ENCODE results near the gene LRRTM4. TPM values are rescaled to one million over a fixed set of nuclear protein-coding genes. Genes with fewer than 3 reads are reported as not detected.
"Not testable (repeated sequence)": the region's sequence is repeated elsewhere in the genome, so short reads cannot be mapped to it uniquely, and the experiment has no call there.

Gene LRRTM4
- total RNA-seq, 1 experiment from 2014 or later: 1.1 TPM

DNA sequence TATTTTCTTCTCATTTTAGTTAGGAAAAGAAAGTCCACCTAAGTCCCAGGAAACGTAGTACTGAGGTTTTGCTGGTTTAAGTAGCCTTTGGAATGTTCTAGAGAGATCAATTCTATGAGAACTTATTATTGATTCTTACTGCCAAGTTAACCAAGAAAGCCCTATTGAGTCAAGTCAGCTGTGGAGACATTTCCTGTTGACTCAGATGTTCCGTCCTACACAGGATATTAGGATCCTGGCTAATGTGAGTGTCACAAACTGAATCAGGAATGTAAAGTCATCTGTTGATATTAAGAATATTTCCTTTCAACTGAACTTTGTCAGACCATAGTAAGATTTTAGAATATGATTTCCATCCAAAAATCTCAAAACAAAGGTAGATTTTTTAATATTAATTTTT lies 654.3 kb downstream of the LRRTM4 start:
- DNase-seq (ENCODE audit: low spot score): peak; percentile 12

DNA sequence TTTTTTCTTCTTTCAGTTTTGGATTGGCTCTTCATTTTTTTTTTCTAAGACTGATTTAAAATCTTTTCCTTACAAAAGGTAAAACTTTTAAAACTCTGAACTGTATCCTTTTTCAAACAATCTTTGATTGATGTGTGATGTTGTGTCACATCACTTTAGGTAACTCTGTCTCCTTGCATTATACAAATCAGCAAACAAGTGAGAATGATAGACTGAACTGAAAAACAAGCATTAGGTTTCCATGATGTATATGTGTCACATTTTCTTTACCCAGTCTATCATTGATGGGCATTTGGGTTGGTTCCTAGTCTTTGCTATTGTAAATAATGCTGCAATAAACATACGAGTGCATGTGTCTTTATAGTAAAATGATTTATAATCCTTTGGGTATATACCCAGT lies 655.7 kb downstream of the LRRTM4 start:
- DNase-seq (ENCODE audit: low spot score): no peak

DNA sequence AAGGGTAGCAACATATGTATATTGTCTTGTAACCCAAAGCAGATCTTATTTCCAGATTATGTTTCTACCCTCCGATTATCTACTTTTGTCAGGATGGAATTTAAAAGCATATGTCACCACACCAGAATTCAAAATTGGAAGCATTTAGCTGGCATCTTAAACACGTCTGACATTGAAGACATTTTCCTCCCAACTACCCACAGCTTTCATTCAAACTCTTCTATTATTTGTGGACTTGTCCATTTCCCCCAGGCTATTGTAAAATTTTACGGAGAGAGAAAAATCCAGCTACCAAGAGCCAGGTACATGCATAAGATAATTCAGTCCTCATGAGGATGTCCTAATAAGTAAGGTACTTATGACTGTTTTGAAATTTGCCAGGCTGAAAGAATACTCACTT lies 659.3 kb downstream of the LRRTM4 start:
- no peak for DNase-seq (ENCODE audit: low spot score)

DNA sequence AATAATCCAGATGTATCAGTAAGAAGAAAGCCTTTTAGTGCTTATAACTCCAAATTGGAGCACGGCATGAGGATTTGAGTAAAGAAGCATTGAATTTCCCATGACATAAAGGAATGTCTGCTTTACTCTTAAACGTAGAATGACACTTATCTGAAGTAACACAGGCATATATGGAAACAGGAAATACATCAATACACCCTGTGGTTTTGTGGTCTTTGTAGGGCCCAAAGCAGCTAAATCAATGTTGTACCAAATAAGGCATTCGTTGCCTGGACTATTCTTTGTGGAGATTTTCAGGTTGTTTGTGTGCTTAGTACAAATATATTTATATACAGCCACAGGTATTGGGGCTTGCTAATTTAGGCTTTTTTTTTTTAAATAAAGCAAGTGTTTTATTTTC lies 660.5 kb downstream of the LRRTM4 start:
- DNase-seq (ENCODE audit: low spot score): peak; percentile 48

DNA sequence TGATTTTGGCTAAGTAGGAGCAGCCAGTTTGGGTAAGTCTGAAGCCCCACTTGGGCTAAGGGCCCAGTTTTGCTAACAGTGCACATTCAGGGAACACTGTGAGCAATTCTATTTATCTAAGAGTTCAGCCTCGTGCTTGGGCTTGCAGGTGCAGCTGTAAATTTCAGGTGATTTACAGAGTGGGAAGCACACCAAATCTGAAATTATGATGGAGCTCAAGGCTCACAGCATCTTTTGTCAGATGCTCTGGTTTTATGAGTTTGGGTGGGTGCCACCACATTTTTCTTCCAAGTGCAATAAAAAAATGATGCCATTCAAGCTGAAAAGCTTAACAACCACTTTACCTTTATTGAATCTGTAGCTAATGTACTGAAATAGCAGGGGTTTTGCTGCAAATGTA lies 671.2 kb downstream of the LRRTM4 start:
- DNase-seq (ENCODE audit: low spot score): no peak

DNA sequence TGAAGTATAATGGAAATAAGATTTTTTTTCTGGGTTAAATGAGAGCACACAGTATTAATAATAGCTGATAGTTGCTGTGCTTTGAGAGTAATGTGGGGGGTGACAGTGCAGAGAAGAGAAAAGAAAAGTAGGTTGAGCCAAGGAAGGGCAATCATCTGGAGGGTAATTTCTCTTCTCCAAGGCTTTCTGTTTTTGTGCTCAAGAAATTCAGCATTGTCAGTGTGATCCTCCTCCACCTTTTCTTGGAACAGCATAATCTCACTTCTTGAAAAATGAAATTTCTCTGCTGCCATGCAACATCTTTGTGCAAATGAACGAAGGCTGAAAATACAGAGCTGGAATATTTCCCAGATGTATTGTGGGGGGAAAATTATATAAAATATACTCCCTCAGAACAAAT lies 673.1 kb downstream of the LRRTM4 start:
- DNase-seq (ENCODE audit: low spot score): no peak

DNA sequence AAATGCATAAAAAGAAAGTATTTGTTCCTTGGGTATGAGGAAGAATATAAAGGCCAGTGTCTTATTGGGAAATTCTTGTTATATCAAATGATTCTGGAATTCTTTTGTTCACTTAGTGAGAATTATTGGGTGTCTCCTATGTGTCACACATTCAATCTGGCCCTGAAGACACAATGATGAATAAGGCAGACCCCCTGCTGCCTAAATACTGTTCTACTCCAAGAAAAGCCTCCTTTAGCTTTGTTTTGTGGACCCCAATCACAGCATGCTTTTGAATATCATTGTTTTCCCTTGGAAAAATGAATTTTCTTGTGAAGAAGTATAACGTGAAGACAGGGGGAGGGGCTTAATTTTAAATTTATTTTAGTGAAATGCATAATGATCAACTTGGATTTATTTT lies 682.4 kb downstream of the LRRTM4 start:
- DNase-seq (ENCODE audit: low spot score): no peak

DNA sequence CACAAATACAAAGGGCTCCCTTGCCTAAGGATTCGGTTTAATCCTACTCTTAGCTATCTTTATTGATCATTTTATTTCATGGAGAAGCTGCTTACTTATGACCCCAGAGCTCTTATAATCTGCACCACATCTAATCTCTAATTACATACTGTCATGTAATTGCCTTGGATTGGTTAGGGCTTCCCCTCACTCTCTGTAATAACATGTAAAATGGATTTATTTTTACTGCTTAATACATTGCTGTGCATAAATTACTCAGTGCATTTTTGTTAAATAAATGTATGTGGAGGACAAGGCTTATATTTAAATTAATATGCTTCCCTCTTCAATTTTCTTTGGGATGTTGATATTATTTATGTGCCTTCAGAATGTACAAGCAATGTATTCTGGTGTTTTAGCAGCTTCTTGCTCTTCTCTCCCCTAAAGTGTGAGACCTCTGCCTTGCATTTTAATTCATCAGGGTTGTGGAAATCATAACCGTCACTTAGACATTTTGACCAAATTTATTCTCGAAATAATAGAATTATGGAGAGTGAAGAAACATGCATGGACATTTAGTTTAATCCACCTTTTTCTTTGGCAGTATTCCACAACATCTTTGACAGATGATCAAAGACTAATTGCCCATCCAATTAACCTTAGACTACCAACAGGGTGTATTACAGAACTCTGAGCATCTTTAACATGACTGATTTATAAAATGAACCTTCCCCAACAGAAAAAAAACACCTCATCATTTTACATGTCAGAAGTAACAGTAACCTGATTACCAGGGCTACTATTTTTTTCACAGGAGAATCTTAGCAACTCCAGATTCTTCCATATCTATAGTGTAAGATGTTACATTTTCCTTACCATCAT lies 692.6 kb downstream of the LRRTM4 start:
- no peak for DNase-seq (ENCODE audit: low spot score)

DNA sequence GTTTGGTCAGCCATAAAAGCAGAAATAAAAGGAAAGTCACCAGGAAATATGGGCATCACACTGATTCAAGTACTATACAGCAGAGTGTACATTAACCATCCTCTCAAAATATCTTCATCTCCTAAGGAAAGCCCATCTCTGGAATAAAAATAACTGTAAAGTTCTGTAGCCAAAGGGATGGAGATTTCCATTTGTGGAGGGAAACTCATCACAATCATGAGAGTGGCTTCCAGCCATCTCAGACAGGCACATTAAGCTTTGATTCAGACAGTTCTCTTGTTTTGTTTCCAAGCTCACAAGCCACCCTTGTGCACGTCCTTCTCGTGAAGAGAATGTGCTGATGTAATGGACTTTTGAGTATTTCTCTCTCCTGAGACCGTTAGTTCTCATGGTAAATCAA lies 695.5 kb downstream of the LRRTM4 start:
- no peak for DNase-seq (ENCODE audit: low spot score)

DNA sequence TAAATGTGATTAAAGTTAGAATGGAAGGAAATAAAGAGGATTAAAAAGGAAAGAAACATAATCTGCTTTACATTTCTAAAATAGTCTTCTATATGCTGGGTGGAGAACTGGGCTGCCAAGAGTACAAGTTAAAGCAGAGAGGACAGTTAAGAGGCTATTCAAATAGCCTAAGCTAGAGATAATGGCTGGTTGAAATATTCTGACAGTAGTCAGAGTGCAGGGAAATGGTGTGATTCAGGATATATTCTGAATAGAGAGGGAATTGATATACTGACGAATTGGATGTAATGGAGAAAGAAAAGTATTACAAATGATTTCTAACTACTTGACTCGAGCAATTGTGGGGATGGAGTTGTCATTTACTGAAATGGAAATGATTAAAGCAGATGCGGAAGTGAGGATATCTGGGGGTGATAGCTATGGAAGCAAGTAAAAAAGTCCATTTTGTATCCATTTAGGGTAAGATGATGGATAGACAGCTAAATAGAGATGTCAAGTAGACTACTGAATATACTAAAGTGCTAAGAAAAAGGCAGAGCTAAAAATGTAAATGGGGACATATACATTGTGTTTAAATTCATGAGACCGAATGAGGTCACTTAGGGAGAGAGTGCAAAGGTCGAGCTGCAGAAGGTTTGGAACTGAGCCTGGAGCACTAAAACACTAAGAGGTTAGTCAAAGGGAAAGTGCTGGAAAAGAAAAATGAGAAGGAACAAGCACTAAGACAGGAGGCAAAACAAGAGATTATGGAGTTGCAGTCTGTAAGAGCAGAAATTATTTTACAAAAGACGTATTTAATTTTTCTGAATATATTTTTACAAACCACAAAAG lies 696.8 kb downstream of the LRRTM4 start:
- no peak for DNase-seq (ENCODE audit: low spot score)

DNA sequence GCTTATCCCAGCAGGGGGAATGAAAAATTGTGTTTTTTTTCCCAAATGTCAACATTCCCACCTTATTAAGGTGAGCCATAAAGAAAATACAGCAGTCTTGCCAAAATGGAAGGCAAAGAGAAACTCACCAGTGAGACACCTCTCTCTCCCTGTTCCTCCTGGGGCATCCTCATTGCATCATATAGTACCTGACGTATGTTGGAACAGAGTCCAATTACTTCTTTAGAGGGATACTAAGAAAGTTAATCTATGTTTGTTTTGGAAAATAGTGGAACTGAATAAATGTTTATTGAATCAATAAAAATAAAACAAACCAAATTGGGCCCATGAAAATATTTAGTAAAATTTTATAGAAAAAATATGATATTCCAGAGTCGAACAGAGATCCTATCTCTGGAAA lies 700.4 kb downstream of the LRRTM4 start:
- no peak for DNase-seq (ENCODE audit: low spot score)

DNA sequence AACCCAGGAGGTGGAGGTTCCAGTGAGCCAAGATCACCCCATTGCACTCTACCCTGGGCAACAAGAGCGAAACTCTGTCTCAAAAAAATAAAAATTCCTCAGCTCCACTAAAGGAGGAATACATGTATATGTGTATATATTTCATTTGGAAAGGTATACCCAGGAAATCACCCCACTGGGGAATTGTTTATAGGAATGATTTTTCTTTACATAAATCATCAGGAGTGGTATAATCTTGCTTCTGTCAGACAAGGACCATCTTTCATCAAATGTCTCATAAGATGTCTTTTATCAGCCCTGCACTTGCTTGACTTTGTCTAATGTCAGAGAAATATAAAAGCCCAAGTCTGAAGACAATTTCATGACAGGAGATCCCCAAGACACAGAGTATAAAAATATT lies 709.1 kb downstream of the LRRTM4 start:
- no peak for DNase-seq (ENCODE audit: low spot score)

DNA sequence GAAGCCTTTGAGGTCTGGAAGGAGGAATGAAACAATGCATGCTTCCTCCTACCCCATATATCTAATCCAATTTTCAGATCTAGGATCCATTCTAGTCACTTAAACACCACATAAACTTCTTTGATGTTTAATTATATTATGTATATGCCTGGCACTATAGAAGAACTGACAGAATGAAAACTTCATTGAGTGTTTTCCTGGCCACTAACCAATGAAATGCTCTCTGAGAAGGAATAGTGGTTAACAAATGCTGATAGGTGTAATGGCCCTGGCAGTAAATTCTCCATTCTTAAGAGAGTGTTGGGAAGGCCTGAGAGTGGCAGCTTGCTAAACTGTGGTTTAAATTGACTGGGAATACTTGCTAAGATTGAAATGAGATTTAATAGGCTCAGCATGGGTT lies 710.0 kb downstream of the LRRTM4 start:
- no peak for DNase-seq (ENCODE audit: low spot score)

DNA sequence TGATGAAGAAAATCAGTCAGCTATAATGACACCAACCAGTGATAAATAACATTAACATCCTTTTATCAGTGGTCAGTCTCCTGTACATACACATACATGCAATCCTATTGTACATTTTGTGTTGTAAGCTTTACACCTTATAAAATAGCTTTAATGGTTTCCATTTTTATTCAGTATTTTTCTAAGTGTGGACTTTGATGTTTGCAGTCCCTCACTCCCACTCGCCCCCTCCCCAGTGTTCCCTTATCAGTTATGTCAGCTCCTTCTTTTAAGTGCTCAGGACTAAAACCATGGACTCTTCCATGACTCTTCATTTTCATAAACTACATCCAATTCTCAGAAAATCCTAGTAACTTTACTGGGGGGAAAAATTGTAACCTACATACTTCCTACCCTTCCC lies 713.0 kb downstream of the LRRTM4 start:
- DNase-seq (ENCODE audit: low spot score): no peak

DNA sequence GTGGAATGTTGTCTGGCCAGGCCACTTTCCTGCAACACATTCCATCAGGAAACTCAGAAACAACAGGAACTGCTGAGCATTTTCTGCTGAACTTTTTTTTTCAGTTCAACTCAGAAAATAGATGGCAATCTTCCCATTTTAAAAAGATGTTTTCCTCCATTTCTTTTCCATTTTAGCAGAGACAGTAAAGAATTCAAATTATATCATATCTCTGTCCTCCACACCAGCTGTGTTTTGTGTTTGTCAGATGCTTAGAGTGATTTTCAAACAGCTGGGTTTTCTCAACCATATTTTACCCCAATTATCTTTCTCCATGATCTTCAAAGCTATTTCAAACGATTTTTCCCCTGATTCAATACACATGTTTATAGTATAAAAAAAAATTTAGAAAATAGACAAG lies 713.4 kb downstream of the LRRTM4 start:
- DNase-seq (ENCODE audit: low spot score): no peak

DNA sequence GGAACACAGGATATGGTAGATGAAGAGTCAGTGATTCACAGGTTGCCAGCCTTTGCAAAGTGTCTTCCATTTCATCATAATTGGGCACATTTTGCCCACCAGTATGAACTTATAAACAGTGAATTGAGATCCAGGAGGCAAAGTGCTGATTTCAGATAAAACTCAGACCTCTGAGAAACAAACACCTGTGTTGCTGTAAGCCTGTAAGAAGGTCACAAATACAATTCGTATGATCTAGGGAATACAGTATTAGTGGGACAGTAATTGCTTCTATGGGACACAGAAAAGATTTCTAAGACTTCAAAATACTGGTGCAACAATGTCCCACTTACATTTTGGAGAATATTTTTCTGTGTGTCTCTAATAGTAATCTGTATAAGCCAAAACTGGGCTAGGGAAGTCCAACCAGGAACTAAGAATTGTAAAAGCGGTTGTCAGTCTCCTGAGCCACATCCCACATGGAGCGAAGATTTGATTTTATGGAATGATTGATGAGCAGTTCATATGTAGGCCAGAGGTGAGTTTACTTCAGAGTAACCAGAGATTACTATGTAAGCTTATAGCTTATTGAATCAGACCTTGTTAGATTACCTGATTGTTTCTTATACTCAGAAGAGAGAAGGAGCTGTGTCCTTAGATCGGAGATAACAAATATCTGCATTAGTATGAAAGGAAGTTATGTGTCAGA lies 728.4 kb downstream of the LRRTM4 start:
- DNase-seq (ENCODE audit: low spot score): no peak

DNA sequence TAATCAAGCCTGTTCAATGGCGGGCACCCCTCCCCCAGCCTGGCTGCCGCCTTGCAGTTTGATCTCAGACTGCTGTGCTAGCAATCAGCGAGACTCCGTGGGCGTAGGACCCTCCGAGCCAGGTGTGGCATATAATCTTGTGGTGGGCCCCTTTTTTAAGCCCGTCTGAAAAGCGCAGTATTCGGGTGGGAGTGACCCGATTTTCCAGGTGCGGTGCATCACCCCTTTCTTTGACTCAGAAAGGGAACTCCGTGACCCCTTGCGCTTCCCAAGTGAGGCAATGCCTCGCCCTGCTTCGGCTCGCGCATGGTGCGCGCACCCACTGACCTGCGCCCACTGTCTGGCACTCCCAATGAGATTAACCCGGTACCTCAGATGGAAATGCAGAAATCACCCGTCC lies 740.9 kb downstream of the LRRTM4 start:
- not testable (repeated sequence) for DNase-seq (ENCODE audit: low spot score)

DNA sequence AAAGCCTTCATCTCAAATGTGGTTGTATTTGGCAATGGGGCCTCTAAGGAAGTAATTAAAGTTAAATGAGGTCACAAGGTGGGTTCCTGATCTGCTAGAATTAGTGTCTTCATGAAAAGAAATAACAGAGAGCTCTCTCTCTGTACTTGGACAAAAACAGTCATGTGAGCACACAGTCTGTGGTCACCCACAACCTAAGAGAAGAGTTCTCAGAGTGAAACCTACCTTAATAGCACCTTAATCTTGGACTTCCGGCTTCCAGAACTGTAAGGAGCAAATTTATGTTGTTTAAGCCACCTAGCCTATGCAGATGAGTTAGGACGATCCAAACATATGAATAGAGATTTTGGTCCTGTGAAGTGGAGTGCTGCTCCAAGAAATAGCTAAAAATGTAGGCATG lies 758.9 kb downstream of the LRRTM4 start:
- no peak for DNase-seq (ENCODE audit: low spot score)

DNA sequence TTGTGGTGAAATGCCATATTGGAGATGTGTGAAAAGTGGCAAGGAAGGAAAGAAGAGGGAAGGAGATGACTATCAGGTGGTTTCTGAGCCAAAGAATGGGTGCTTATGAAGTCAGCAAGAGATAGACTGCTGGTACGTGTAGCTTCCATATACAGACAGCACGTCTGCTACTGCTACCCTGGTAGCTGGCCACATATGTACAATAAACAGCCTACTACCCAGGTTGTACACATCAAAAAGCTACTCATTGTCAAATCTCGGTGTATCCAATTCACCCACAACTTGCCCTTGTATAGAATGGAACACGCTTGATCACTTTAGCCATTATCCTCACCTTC lies 761.8 kb downstream of the LRRTM4 start:
- no peak for DNase-seq (ENCODE audit: low spot score)

DNA sequence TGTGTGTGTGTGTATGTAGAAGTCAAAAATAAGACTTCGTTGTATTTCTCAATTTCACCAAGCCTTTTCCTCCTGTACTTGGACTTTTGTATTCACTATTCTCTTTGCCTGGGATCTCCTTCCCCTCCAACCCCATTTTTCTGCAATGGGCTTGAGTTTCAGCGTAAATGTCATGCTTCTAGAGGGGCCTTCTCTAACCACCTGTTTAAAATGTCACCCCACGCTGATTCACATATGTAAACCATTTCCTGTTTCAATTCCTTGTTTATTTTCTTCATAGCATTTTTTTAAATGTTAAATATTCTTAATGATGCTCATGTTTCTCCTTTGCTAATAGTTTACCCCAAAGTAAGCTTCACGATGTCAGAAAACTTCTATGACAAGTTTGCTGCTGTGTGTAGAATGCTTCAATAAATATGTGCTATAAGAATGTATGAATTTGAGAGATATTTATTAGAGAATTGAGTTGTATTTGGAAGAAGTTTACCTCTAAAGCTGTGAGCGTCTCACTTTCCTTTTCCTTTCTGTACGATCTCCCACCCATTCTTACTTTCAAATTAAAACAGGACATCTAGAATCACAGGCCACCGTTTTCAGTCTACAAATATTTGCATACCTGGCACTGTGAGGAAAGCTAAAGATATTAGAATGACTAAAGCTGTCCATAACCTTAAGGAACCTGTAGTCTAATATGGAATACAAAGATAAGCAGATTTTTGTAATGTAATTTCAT lies 762.4 kb downstream of the LRRTM4 start:
- DNase-seq (ENCODE audit: low spot score): no peak

DNA sequence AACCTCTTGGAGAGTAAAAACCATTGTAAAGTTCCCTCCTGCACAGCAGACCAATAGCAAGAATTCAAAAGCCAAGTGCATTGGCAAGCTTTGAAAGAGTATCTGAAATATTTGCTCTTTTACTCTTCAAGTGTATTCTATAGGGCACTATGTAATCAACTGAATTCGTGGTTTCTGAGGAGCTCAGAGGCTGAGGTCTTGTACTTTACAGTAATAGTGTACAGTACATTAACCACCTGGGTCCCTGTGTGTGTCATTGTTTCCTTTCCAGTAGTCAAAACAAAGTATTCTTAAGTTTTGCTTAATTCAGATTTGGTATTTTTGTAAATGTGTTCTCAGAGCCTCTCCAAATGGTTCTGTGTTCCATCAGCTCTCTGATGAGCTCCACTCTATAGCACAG lies 769.7 kb downstream of the LRRTM4 start:
- DNase-seq (ENCODE audit: low spot score): no peak

DNA sequence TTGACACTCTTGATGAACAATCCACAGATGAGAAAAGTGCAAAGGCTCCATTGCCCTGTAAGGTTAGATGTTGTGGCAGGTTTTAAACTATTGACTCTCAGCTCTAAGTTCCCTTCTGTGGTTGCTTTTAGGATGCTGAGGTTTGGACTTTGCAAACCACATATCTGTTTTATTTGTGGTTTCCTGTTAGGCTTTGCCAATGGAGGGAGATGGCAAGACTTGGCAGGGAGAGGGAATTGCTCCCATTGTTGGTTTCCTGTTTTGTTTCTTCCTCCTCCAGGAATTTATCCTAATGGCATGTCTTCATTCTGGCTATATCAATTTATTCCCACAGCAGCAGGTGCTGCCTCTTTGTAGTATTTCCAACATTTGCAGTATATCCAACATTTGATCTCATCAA lies 772.3 kb downstream of the LRRTM4 start:
- peak; percentile 72 for DNase-seq (ENCODE audit: low spot score)

Data from H4 (cell line).